ENCODE measurements around the gene CYP4A22.

- TF ChIP-seq CTCF (IDR thresholded peaks at IDR 0.05), result no peak
- TF ChIP-seq POLR2A (IDR thresholded peaks at IDR 0.05), result no peak
Measured at GRCh38 chr1:47104816-47105215, 32.4 kb upstream of the CYP4A22 start.
